Gastroesophageal sphincter (tissue), 3 donors: ENCODE results near the gene NR3C2.

ENCODE experiments used
- POLR2A ChIP-seq, 2 donors: fragments of 450-650 bp; IDR thresholded peaks; one replicate each; pipeline ENCODE4 v1.6.1; 2017; ENCODE audit warnings: antibody characterized with exemption in 2 of 2, mild to moderate bottlenecking in 2 of 2, moderate library complexity in 1 of 2
- TF ChIP-seq, protein P1 (sequence below), 4 experiments: fragments of 200-600 bp in 2 of 4; fragments of 450-650 bp in 2 of 4; sonication (generic) in 1 of 4; IDR thresholded peaks; one replicate each; pipeline ENCODE4 v1.5.1; 2017 to 2019; ENCODE audit warnings: antibody characterized with exemption in 4 of 4, mild to moderate bottlenecking in 2 of 4, moderate library complexity in 2 of 4

DNA sequence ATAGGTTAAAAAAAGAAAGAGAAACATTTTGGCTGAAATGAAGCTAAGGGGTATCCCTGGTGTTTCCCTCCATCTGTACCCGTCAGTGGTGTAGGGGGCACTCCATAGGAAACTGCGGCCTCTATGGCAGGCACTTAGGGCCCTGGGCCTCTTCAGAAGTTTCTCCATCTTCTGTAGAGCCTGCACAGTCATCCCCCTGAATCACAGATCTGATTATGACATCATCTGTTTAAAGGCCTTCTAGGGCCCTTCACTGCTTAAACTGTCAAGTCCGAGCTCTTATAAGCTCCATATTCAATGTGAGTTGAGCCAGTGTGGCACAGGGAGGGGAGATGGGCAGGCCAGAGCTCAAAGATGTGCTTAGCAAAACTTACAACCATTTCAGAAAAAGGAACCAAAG lies 241.3 kb downstream of the NR3C2 start:
- no peak for TF ChIP-seq POLR2A (IDR thresholded peaks at IDR 0.05)
- TF ChIP-seq, protein P1, sequence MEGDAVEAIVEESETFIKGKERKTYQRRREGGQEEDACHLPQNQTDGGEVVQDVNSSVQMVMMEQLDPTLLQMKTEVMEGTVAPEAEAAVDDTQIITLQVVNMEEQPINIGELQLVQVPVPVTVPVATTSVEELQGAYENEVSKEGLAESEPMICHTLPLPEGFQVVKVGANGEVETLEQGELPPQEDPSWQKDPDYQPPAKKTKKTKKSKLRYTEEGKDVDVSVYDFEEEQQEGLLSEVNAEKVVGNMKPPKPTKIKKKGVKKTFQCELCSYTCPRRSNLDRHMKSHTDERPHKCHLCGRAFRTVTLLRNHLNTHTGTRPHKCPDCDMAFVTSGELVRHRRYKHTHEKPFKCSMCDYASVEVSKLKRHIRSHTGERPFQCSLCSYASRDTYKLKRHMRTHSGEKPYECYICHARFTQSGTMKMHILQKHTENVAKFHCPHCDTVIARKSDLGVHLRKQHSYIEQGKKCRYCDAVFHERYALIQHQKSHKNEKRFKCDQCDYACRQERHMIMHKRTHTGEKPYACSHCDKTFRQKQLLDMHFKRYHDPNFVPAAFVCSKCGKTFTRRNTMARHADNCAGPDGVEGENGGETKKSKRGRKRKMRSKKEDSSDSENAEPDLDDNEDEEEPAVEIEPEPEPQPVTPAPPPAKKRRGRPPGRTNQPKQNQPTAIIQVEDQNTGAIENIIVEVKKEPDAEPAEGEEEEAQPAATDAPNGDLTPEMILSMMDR (IDR thresholded peaks at IDR 0.05), result no peak
